Mammary epithelial cell (primary cell): ENCODE measurements around the gene NR1I2.

Experiments used
- CTCF ChIP-seq, 2 donors: IDR thresholded peaks in 1 of 2; conservative IDR thresholded peaks in 1 of 2; 2 replicates each; pipeline ENCODE4 v1.5.1; 2011 to 2012; ENCODE audit warnings: inconsistent platforms in 2 of 2, low read length in 2 of 2, mild to moderate bottlenecking in 2 of 2, control low read depth in 1 of 2, low read depth in 1 of 2; ENCODE audit not compliant: insufficient read depth in 1 of 2; ENCODE audit errors: extremely low read depth in 1 of 2
- EZH2 ChIP-seq: IDR thresholded peaks from 2 replicates; pipeline ENCODE4 v1.6.1; 2012; ENCODE audit warnings: low read length, inconsistent platforms, borderline replicate concordance

GRCh38 chr3:119817071-119817470 is 35.2 kb downstream of the NR1I2 start:
- TF ChIP-seq CTCF (conservative IDR thresholded peaks at IDR 0.05 in 1 of 2, IDR thresholded peaks at IDR 0.05 in 1 of 2; ENCODE audit: extremely low read depth in 1 of 2, insufficient read depth in 1 of 2, low read depth in 1 of 2, low read length in 2 of 2), result no peak
- no peak for TF ChIP-seq EZH2
